ENCODE measurements around the gene GLB1L3.

GRCh38 chr11:134343646-134344045 lies 67.5 kb downstream of the GLB1L3 start:
- TF ChIP-seq, protein P1, sequence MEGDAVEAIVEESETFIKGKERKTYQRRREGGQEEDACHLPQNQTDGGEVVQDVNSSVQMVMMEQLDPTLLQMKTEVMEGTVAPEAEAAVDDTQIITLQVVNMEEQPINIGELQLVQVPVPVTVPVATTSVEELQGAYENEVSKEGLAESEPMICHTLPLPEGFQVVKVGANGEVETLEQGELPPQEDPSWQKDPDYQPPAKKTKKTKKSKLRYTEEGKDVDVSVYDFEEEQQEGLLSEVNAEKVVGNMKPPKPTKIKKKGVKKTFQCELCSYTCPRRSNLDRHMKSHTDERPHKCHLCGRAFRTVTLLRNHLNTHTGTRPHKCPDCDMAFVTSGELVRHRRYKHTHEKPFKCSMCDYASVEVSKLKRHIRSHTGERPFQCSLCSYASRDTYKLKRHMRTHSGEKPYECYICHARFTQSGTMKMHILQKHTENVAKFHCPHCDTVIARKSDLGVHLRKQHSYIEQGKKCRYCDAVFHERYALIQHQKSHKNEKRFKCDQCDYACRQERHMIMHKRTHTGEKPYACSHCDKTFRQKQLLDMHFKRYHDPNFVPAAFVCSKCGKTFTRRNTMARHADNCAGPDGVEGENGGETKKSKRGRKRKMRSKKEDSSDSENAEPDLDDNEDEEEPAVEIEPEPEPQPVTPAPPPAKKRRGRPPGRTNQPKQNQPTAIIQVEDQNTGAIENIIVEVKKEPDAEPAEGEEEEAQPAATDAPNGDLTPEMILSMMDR (tag by site-specific recombination; IDR thresholded peaks at IDR 0.05), result no peak
- TF ChIP-seq ZBTB8A (tag by site-specific recombination; IDR thresholded peaks at IDR 0.05) (no peak), REST (tag by site-specific recombination; IDR thresholded peaks at IDR 0.05) (no peak)
